Measurements from ENCODE around the gene GRIP1. TPM values are rescaled to one million over a fixed set of nuclear protein-coding genes. Genes with fewer than 3 reads are reported as not detected.

The GRIP1 gene
- total RNA-seq, 1 experiment from 2014 or later: 0.23 TPM

GRCh38 chr12:66596199-66596598, 82.7 kb downstream of the GRIP1 start:
- Mint-ChIP-seq H3K4me3 (ENCODE audit: unreplicated experiment) (no peak overlapping the region), H3K4me1 (ENCODE audit: low read depth, unreplicated experiment) (no peaks in the 10 kb centered on the region), H3K27me3 (ENCODE audit: insufficient read depth, unreplicated experiment) (peaks cover 6% of the 10 kb centered on the region), H3K36me3 (ENCODE audit: insufficient read depth, unreplicated experiment) (no peaks in the 10 kb centered on the region), H3K9me3 (ENCODE audit: unreplicated experiment) (no peaks in the 10 kb centered on the region), H3K27ac (ENCODE audit: unreplicated experiment) (no peak overlapping the region)
- H3K4me3 ChIP-seq (ENCODE audit: low read depth, low read length): no peak overlapping the region
- no peak for TF ChIP-seq CTCF (IDR thresholded peaks at IDR 0.05; ENCODE audit: insufficient read depth in 1 of 2, low read depth in 1 of 2, low read length in 1 of 2, severe bottlenecking in 1 of 2, unreplicated experiment in 1 of 2)
- no peaks in the 10 kb centered on the region; the same call in 1 of the 2 replicates for H3K27me3 ChIP-seq (replicated peaks; ENCODE audit: control insufficient read depth, insufficient read depth, low read length)
- ChIA-PET CTCF (no interaction called here), POLR2A (no interaction called here)
- no peaks in the 10 kb centered on the region for H3K36me3 ChIP-seq (ENCODE audit: control insufficient read depth, insufficient read depth, low read length)
- H3K4me1 ChIP-seq: no peaks in the 10 kb centered on the region
- no peak for DNase-seq
- intact Hi-C loops (cut with micrococcal nuclease; ENCODE audit: unreplicated experiment): no loop called here
- no peaks in the 10 kb centered on the region; the same call in 1 of the 2 replicates for H3K9me3 ChIP-seq
- no TSS peak for BruUV-seq (replicated peaks)

GRCh38 chr12:66594688-66595087, 84.2 kb downstream of the GRIP1 start:
- no peaks in the 10 kb centered on the region; the same call in 1 of the 2 replicates for H3K9me3 ChIP-seq
- no peak for DNase-seq
- Mint-ChIP-seq H3K9me3 (ENCODE audit: unreplicated experiment) (no peaks in the 10 kb centered on the region), H3K4me1 (ENCODE audit: low read depth, unreplicated experiment) (no peaks in the 10 kb centered on the region), H3K36me3 (ENCODE audit: insufficient read depth, unreplicated experiment) (no peaks in the 10 kb centered on the region), H3K27me3 (ENCODE audit: insufficient read depth, unreplicated experiment) (peaks cover 6% of the 10 kb centered on the region), H3K27ac (ENCODE audit: unreplicated experiment) (no peak overlapping the region), H3K4me3 (ENCODE audit: unreplicated experiment) (no peak overlapping the region)
- CTCF ChIA-PET: no interaction called here
- intact Hi-C loops (cut with micrococcal nuclease; ENCODE audit: unreplicated experiment): no loop called here
- no peaks in the 10 kb centered on the region for H3K36me3 ChIP-seq (ENCODE audit: control insufficient read depth, insufficient read depth, low read length)
- BruUV-seq (replicated peaks): no TSS peak
- no peak overlapping the region for H3K4me3 ChIP-seq (ENCODE audit: low read depth, low read length)
- no peaks in the 10 kb centered on the region; the same call in 1 of the 2 replicates for H3K27me3 ChIP-seq (replicated peaks; ENCODE audit: control insufficient read depth, insufficient read depth, low read length)
- H3K4me1 ChIP-seq: no peaks in the 10 kb centered on the region
- TF ChIP-seq CTCF (IDR thresholded peaks at IDR 0.05; ENCODE audit: insufficient read depth in 1 of 2, low read depth in 1 of 2, low read length in 1 of 2, severe bottlenecking in 1 of 2, unreplicated experiment in 1 of 2): no peak
- POLR2A ChIA-PET: no interaction called here

GRCh38 chr12:66590275-66590985, 88.4 kb downstream of the GRIP1 start:
- Mint-ChIP-seq H3K36me3 (ENCODE audit: insufficient read depth, unreplicated experiment) (no peaks in the 10 kb centered on the region), H3K27ac (ENCODE audit: unreplicated experiment) (no peak overlapping the region), H3K4me1 (ENCODE audit: low read depth, unreplicated experiment) (no peaks in the 10 kb centered on the region), H3K4me3 (ENCODE audit: unreplicated experiment) (no peak overlapping the region), H3K9me3 (ENCODE audit: unreplicated experiment) (no peaks in the 10 kb centered on the region), H3K27me3 (ENCODE audit: insufficient read depth, unreplicated experiment) (no peaks in the 10 kb centered on the region)
- no peak for DNase-seq
- Histone ChIP-seq H3K9me3 (no peaks in the 10 kb centered on the region; the same call in 1 of the 2 replicates), H3K4me3 (ENCODE audit: low read depth, low read length) (no peak overlapping the region), H3K4me1 (no peaks in the 10 kb centered on the region), H3K27me3 (replicated peaks; ENCODE audit: control insufficient read depth, insufficient read depth, low read length) (no peaks in the 10 kb centered on the region; the same call in 1 of the 2 replicates), H3K36me3 (ENCODE audit: control insufficient read depth, insufficient read depth, low read length) (no peaks in the 10 kb centered on the region)
- no peak for TF ChIP-seq CTCF (IDR thresholded peaks at IDR 0.05; ENCODE audit: insufficient read depth in 1 of 2, low read depth in 1 of 2, low read length in 1 of 2, severe bottlenecking in 1 of 2, unreplicated experiment in 1 of 2)
- intact Hi-C loops (cut with micrococcal nuclease; ENCODE audit: unreplicated experiment): no loop called here
- BruUV-seq (replicated peaks): no TSS peak
- ChIA-PET POLR2A (no interaction called here), CTCF (no interaction called here)
